B cell (primary cell): Measurements from ENCODE around the gene ROR2. TPM values are rescaled to one million over a fixed set of nuclear protein-coding genes. Genes with fewer than 3 reads are reported as not detected.

Experiments
- ATAC-seq: fragments of 200-7000 bp; cut with Tn5 transposase; one replicate; pipeline ENCODE4 v1.10.0; 2021; ENCODE audit warnings: low read depth, mild to moderate bottlenecking, moderate number of reproducible peaks, moderate library complexity
- CTCF ChIA-PET: fragments of 350-600 bp; sonication (Branson Sonifier 250); formaldehyde crosslinking; loops from one replicate; lab custom pipeline; 2021; ENCODE audit warnings: antibody characterized with exemption, inconsistent platforms; lab: Charles Lee
- POLR2A ChIA-PET: fragments of 350-600 bp; sonication (Branson Sonifier 250); formaldehyde crosslinking; loops from one replicate; lab custom pipeline; 2021; ENCODE audit warnings: antibody characterized with exemption; lab: Charles Lee
- DNase-seq: peaks from one replicate; pipeline ENCODE4 v3.0.0; 2013
- H2AFZ ChIP-seq: 2 replicates; pipeline ENCODE4 v1.6.1; 2012; ENCODE audit warnings: mild to moderate bottlenecking, low read depth, low read length; ENCODE audit not compliant: insufficient read depth, poor library complexity, severe bottlenecking
- H3K27ac ChIP-seq, 2 donors: 1 replicate in 1 of 2; 2 replicates in 1 of 2; pipeline ENCODE4 v1.5.1; 2012 to 2013; ENCODE audit warnings: low read length in 2 of 2, mild to moderate bottlenecking in 2 of 2, moderate library complexity in 1 of 2
- H3K27me3 ChIP-seq, 4 experiments: fragments of 200-600 bp in 1 of 4; sonication (generic) in 1 of 4; replicated peaks in 1 of 4; 1 replicate in 2 of 4; 2 replicates in 2 of 4; pipeline versions ENCODE4 v1.6.1 to v1.7.0; 2013 to 2016; ENCODE audit warnings: low read length in 3 of 4, mild to moderate bottlenecking in 2 of 4, mixed read lengths in 1 of 4, moderate library complexity in 1 of 4; ENCODE audit not compliant: insufficient read depth in 4 of 4, control insufficient read depth in 3 of 4; ENCODE audit errors: control extremely low read depth in 1 of 4
- H3K36me3 ChIP-seq, 2 experiments: replicated peaks in 1 of 2; 1 replicate in 1 of 2; 2 replicates in 1 of 2; pipeline versions ENCODE4 v1.6.1 to v1.7.1; 2013; ENCODE audit warnings: low read length in 1 of 2; ENCODE audit not compliant: insufficient read depth in 2 of 2, control insufficient read depth in 1 of 2; ENCODE audit errors: control extremely low read depth in 1 of 2, extremely low read depth in 1 of 2
- H3K4me1 ChIP-seq, 2 donors: fragments of 200-600 bp in 1 of 2; sonication (generic) in 1 of 2; 1 replicate in 1 of 2; 2 replicates in 1 of 2; pipeline versions ENCODE4 v1.5.1 to v1.6.1; 2013 to 2017; ENCODE audit warnings: low read length in 2 of 2; ENCODE audit not compliant: control insufficient read depth in 2 of 2, insufficient read depth in 2 of 2
- H3K4me2 ChIP-seq: replicated peaks from 2 replicates; pipeline ENCODE3; 2012; ENCODE audit warnings: mild to moderate bottlenecking, low read depth, low read length; ENCODE audit not compliant: poor library complexity, severe bottlenecking
- H3K4me3 ChIP-seq, 5 experiments: fragments of 200-600 bp in 1 of 5; sonication (generic) in 1 of 5; 1 replicate in 3 of 5; 2 replicates in 2 of 5; pipeline versions ENCODE4 v1.5.1 to v1.7.0; 2011 to 2016; ENCODE audit warnings: low read length in 4 of 5, mild to moderate bottlenecking in 4 of 5, low read depth in 2 of 5, control low read depth in 1 of 5, moderate library complexity in 1 of 5; ENCODE audit not compliant: insufficient read depth in 1 of 5; ENCODE audit errors: control extremely low read depth in 1 of 5, extremely low read depth in 1 of 5
- H3K79me2 ChIP-seq: fragments of 200-600 bp; sonication (generic); one replicate; pipeline ENCODE4 v1.6.0; 2016; ENCODE audit warnings: low read length; ENCODE audit not compliant: control insufficient read depth, insufficient read depth
- H3K9ac ChIP-seq: fragments of 200-600 bp; sonication (generic); 2 replicates; pipeline ENCODE4 v1.6.1; 2017; ENCODE audit warnings: mild to moderate bottlenecking, low read length, moderate library complexity
- H3K9me3 ChIP-seq, 3 donors: one replicate each; pipeline versions ENCODE4 v1.6.1 to v1.7.1; 2013; ENCODE audit warnings: low read length in 2 of 3; ENCODE audit not compliant: control insufficient read depth in 2 of 3, insufficient read depth in 1 of 3; ENCODE audit errors: control extremely low read depth in 1 of 3
- H4K20me1 ChIP-seq: 2 replicates; pipeline ENCODE4 v1.6.0; 2012; ENCODE audit warnings: mild to moderate bottlenecking, low read length; ENCODE audit not compliant: insufficient read depth, control insufficient read depth, poor library complexity, severe bottlenecking
- H3K27ac Mint-ChIP-seq: one replicate; pipeline ENCODE4 v1.8.0; 2021; ENCODE audit warnings: mixed read lengths
- H3K27me3 Mint-ChIP-seq: one replicate; pipeline ENCODE4 v1.8.0; 2021; ENCODE audit warnings: mixed read lengths
- H3K4me1 Mint-ChIP-seq: one replicate; pipeline ENCODE4 v1.8.0; 2021; ENCODE audit warnings: mixed read lengths
- H3K4me3 Mint-ChIP-seq: one replicate; pipeline ENCODE4 v1.8.0; 2021; ENCODE audit warnings: mixed read lengths
- H3K9me3 Mint-ChIP-seq: one replicate; pipeline ENCODE4 v1.8.0; 2022; ENCODE audit warnings: mixed read lengths; ENCODE audit not compliant: insufficient read depth
- CTCF ChIP-seq: fragments of 200-600 bp; IDR thresholded peaks from one replicate; pipeline ENCODE4 v1.8.0; 2022; ENCODE audit warnings: antibody characterized with exemption, mild to moderate bottlenecking
- EZH2 ChIP-seq: IDR thresholded peaks from 2 replicates; pipeline ENCODE4 v1.6.1; 2012; ENCODE audit warnings: borderline replicate concordance, low read depth, mild to moderate bottlenecking, moderate library complexity, low read length; ENCODE audit not compliant: insufficient read depth, poor library complexity, severe bottlenecking
- WGBS: methylation state at CpG from one replicate; pipeline ENCODE4 v1.1.5; 2013; ENCODE audit warnings: missing lambda C conversion rate; ENCODE audit not compliant: insufficient coverage; 5-methylcytosine and 5-hydroxymethylcytosine counted together
- intact Hi-C: fragments of 100-400 bp; cut with micrococcal nuclease; formaldehyde crosslinking; loops from one replicate; pipeline ENCODE4 v1.10.0; 2022
- polyA plus RNA-seq: library from polyadenylated mRNA; depleted of rRNA; stranded (reverse); fragments of >200 nt; gene quantifications from 2 replicates; pipeline ENCODE4 v1.2.3, GENCODE V29; 2012
- total RNA-seq, 2 donors: library from RNA; stranded (reverse); fragments of 120-200 nt in 1 of 2; gene quantifications; 1 replicate in 1 of 2; 2 replicates in 1 of 2; pipeline versions ENCODE4 v1.2.3 to v1.2.4, GENCODE V29; 2013 to 2022

ROR2 gene
- total and polyA plus RNA-seq, 2 donors (not counting 1 experiment from before 2014, with no cell fraction given) = 0.21 to 0.49 TPM

GRCh38 chr9:91723420-91724067, 226.5 kb downstream of the ROR2 start:
- H3K36me3 ChIP-seq = no peaks in the 10 kb centered on the region
- TF ChIP-seq EZH2 (no peak), CTCF (no peak)
- no peaks in the 10 kb centered on the region for H4K20me1 ChIP-seq
- H3K27ac ChIP-seq = no peak overlapping the region
- intact Hi-C loops = no loop called here
- H3K27me3 ChIP-seq = peaks cover 0 to 4% (median 0%) of the 10 kb centered on the region in 4 experiments
- no peak overlapping the region for H3K9ac ChIP-seq
- Mint-ChIP-seq H3K4me3 (no peak overlapping the region), H3K4me1 (peaks cover 23% of the 10 kb centered on the region), H3K27ac (peak overlapping the region; percentile 13), H3K27me3 (no peaks in the 10 kb centered on the region), H3K9me3 (no peaks in the 10 kb centered on the region)
- POLR2A ChIA-PET = no interaction called here
- CTCF ChIA-PET = interaction anchor here (0.7 to 12.6 kb wide), 3 partner anchors 11 to 808 kb away, joined by 3 to 129 read pairs (median 10); no protein-coding TSS in a partner anchor
- H3K79me2 ChIP-seq = no peaks in the 10 kb centered on the region
- H3K9me3 ChIP-seq = no peaks in the 10 kb centered on the region
- H2AFZ ChIP-seq = no peak overlapping the region
- no peak for DNase-seq
- no peak overlapping the region for H3K4me2 ChIP-seq
- ATAC-seq = no peak
- no peak overlapping the region for H3K4me3 ChIP-seq
- peaks cover 13 to 19% of the 10 kb centered on the region in 2 donors for H3K4me1 ChIP-seq
- WGBS = 85% methylated on average over 20 of the region's 23 CpGs
